Adrenal gland (tissue), 12 donors: ENCODE data around the gene CHST11. TPM values are rescaled to one million over a fixed set of nuclear protein-coding genes. Genes with fewer than 3 reads are reported as not detected.

Source experiments
- DNase-seq, 7 donors: peaks; one replicate each; pipeline ENCODE4 v3.0.0-alpha.2; 2019 to 2020
- H3K27ac ChIP-seq, 5 donors: fragments of 200-600 bp; sonication (generic) in 4 of 5; 1 replicate in 3 of 5; 2 replicates in 2 of 5; pipeline versions ENCODE4 v1.5.1 to v1.8.0; 2016 to 2020; ENCODE audit warnings: mild to moderate bottlenecking in 1 of 5
- H3K27me3 ChIP-seq: fragments of 200-600 bp; 2 replicates; pipeline ENCODE4 v1.8.0; 2021
- H3K36me3 ChIP-seq, 2 donors: fragments of 200-600 bp; replicated peaks in 1 of 2; 1 replicate in 1 of 2; 2 replicates in 1 of 2; pipeline versions ENCODE4 v1.5.1 to v1.8.0; 2018 to 2022
- H3K4me1 ChIP-seq, 2 donors: fragments of 200-600 bp; replicated peaks in 1 of 2; 1 replicate in 1 of 2; 2 replicates in 1 of 2; pipeline versions ENCODE4 v1.5.1 to v1.8.0; 2018 to 2021
- H3K4me3 ChIP-seq, 4 donors: fragments of 200-600 bp; sonication (generic) in 3 of 4; one replicate each; pipeline ENCODE4 v1.5.1; 2016 to 2018
- H3K9me3 ChIP-seq, 3 donors: fragments of 200-600 bp; sonication (generic) in 1 of 3; replicated peaks in 1 of 3; 1 replicate in 2 of 3; 2 replicates in 1 of 3; pipeline versions ENCODE4 v1.5.1 to v1.8.0; 2016 to 2021
- CTCF ChIP-seq, 6 experiments: fragments of 450-650 bp in 4 of 6; fragments of 200-600 bp in 2 of 6; sonication (generic) in 1 of 6; IDR thresholded peaks; 1 replicate in 5 of 6; 2 replicates in 1 of 6; pipeline versions ENCODE4 v1.5.1 to v1.8.0; 2016 to 2021; ENCODE audit warnings: antibody characterized with exemption in 6 of 6, mild to moderate bottlenecking in 2 of 6, moderate library complexity in 1 of 6
- POLR2A ChIP-seq, 2 donors: fragments of 450-650 bp; IDR thresholded peaks; one replicate each; pipeline ENCODE4 v1.6.1; 2017; ENCODE audit warnings: antibody characterized with exemption in 2 of 2, mild to moderate bottlenecking in 2 of 2, moderate library complexity in 1 of 2
- WGBS, 4 donors: extraction: QIAGEN DNeasy Blood & Tissue Kit in 2 of 4; methylation state at CpG; one replicate each; pipeline versions ENCODE4 v1.1.5 to v1.1.7; 2013 to 2017; 5-methylcytosine and 5-hydroxymethylcytosine counted together
- intact Hi-C, 2 donors: fragments of 100-400 bp; cut with DNase I; formaldehyde crosslinking; loops; one replicate each; pipeline versions ENCODE4 v1.14.1 to v1.15.0; 2022 to 2023
- polyA plus RNA-seq, 3 donors: library from polyadenylated mRNA; stranded (reverse); fragments of 200-250 nt in 2 of 3; fragments of 350-450 nt in 1 of 3; fragmentation: Illumina TruSeq in 1 of 3; extraction: RNeasy Lipid Tissue Mini Kit (QIAGEN cat#74804) in 1 of 3; gene quantifications; one replicate each; pipeline ENCODE4 v1.2.3, GENCODE V29; 2013 to 2014
- total RNA-seq, 9 donors: library from RNA; depleted of rRNA in 4 of 9; stranded (reverse); fragments of >200 nt in 4 of 9; fragments of 120-200 nt in 1 of 9; fragmentation: NEBNext Ultra II Directional in 1 of 9; extraction: Animal tissue kit (Norgen Biotek cat#: 25700) in 1 of 9; gene quantifications; one replicate each; pipeline versions ENCODE4 v1.1.0 to v1.2.4, GENCODE V29; 2013 to 2023
- donor health status: healthy with polysubstance abuse.
- donor health status: Bipolar disorder and iron deficiency.
- donor health status: DM: yes; HTN: yes; CAD: no.
- donor health status: DM: no; HTN: no; CAD: no.
- donor health status: DM: no; HTN: no; CAD: no.
- donor health status: DM: yes; HTN: yes; CAD: no.

Gene CHST11
- total and polyA plus RNA-seq, 12 donors, result 6.2 to 95.1 (median 29.8) TPM

GRCh38 chr12:104578453-104578852 lies 121.7 kb downstream of the CHST11 start:
- Histone ChIP-seq H3K36me3 (no peaks in the 10 kb centered on the region), H3K4me3 (no peak overlapping the region), H3K27ac (peak overlapping the region in 2 of 5 donors; percentile 39 to 44), H3K9me3 (no peaks in the 10 kb centered on the region), H3K4me1 (peaks cover 0 to 37% of the 10 kb centered on the region in 2 donors), H3K27me3 (no peaks in the 10 kb centered on the region)
- TF ChIP-seq CTCF (IDR thresholded peaks at IDR 0.05), result no peak
- TF ChIP-seq POLR2A (IDR thresholded peaks at IDR 0.05), result peak in 1 of 2 donors; percentile 20
- intact Hi-C loops, result no loop called here
- DNase-seq, result peak; percentile 46 to 77 (median 60)
- 28 to 52% (median 45%) methylated on average over 6 of the region's 6 CpGs for WGBS, 4 donors

- no peak for DNase-seq
- no peak overlapping the region for H3K27ac ChIP-seq
- H3K9me3 ChIP-seq, result no peaks in the 10 kb centered on the region
- intact Hi-C loops, result no loop called here
- WGBS, 4 donors, result 72 to 75% (median 74%) methylated on average over 7 of the region's 7 CpGs
- TF ChIP-seq POLR2A (IDR thresholded peaks at IDR 0.05) (no peak), CTCF (IDR thresholded peaks at IDR 0.05) (no peak)
- H3K36me3 ChIP-seq, result no peaks in the 10 kb centered on the region
- no peaks in the 10 kb centered on the region for H3K27me3 ChIP-seq
- H3K4me1 ChIP-seq, result peaks cover 0 to 37% of the 10 kb centered on the region in 2 donors
- H3K4me3 ChIP-seq, result no peak overlapping the region
Measured at GRCh38 chr12:104579718-104580495, 123.2 kb downstream of the CHST11 start.

- Histone ChIP-seq H3K27me3 (no peaks in the 10 kb centered on the region), H3K4me1 (peaks cover 0 to 37% of the 10 kb centered on the region in 2 donors), H3K4me3 (no peak overlapping the region), H3K27ac (no peak overlapping the region), H3K9me3 (no peaks in the 10 kb centered on the region), H3K36me3 (no peaks in the 10 kb centered on the region)
- intact Hi-C loops, result no loop called here
- DNase-seq, result no peak
- WGBS, 4 donors, result 69 to 81% (median 75%) methylated on average over 2 of the region's 2 CpGs
- TF ChIP-seq POLR2A (IDR thresholded peaks at IDR 0.05) (no peak), CTCF (IDR thresholded peaks at IDR 0.05) (no peak)
Measured at GRCh38 chr12:104581005-104581570, 124.3 kb downstream of the CHST11 start.

GRCh38 chr12:104582739-104583138 lies 126.0 kb downstream of the CHST11 start:
- no peak overlapping the region for H3K4me3 ChIP-seq
- H3K9me3 ChIP-seq, result no peaks in the 10 kb centered on the region
- no peak for DNase-seq
- WGBS, 4 donors, result 92 to 95% (median 93%) methylated on average over 4 of the region's 4 CpGs
- H3K4me1 ChIP-seq, result peaks cover 0 to 29% of the 10 kb centered on the region in 2 donors
- intact Hi-C loops, result no loop called here
- TF ChIP-seq CTCF (IDR thresholded peaks at IDR 0.05) (no peak), POLR2A (IDR thresholded peaks at IDR 0.05) (no peak)
- no peaks in the 10 kb centered on the region for H3K27me3 ChIP-seq
- no peaks in the 10 kb centered on the region for H3K36me3 ChIP-seq
- H3K27ac ChIP-seq, result no peak overlapping the region
